ENCODE data around the gene MAP2K2.

GRCh38 chr19:4071610-4072009 lies 52.3 kb downstream of the MAP2K2 start:
- TF ChIP-seq CTCF (conservative IDR thresholded peaks at IDR 0.05; ENCODE audit: low read length) (no peak), EZH2phosphoT487 (IDR thresholded peaks at IDR 0.05; ENCODE audit: borderline replicate concordance) (no peak)

All from Loucy (cell line).